Pancreas (tissue), 10 donors: ENCODE results near the gene FTO. TPM values are rescaled to one million over a fixed set of nuclear protein-coding genes. Genes with fewer than 3 reads are reported as not detected.

Experiments
- ATAC-seq, 4 donors: fragments of 200-7000 bp; cut with Tn5 transposase; one replicate each; pipeline versions ENCODE4 v1.8.0 to v1.9.1; 2020; ENCODE audit warnings: mild to moderate bottlenecking in 4 of 4, moderate library complexity in 4 of 4
- DNase-seq, 6 donors: peaks; one replicate each; pipeline ENCODE4 v3.0.0-alpha.2; 2020
- FAIRE-seq: peaks from 2 replicates; lab custom pipeline; 2012; peaks lifted over from hg19 to GRCh38; lab: Jason Lieb, UNC
- H3K27ac ChIP-seq, 4 donors: fragments of 200-600 bp; sonication (generic); 1 replicate in 3 of 4; 2 replicates in 1 of 4; pipeline versions ENCODE4 v1.5.0 to v1.8.0; 2020
- H3K27me3 ChIP-seq, 4 donors: fragments of 200-600 bp; one replicate each; pipeline ENCODE4 v1.8.0; 2021
- H3K36me3 ChIP-seq, 3 donors: fragments of 200-600 bp; sonication (generic) in 1 of 3; one replicate each; pipeline versions ENCODE4 v1.5.0 to v1.8.0; 2020 to 2021
- H3K4me1 ChIP-seq, 3 donors: fragments of 200-600 bp; one replicate each; pipeline ENCODE4 v1.8.0; 2021
- H3K4me3 ChIP-seq, 4 donors: fragments of 200-600 bp; sonication (generic) in 2 of 4; one replicate each; pipeline versions ENCODE4 v1.5.0 to v1.8.0; 2020 to 2021
- H3K9me3 ChIP-seq, 4 donors: fragments of 200-600 bp; one replicate each; pipeline ENCODE4 v1.8.0; 2021
- WGBS, 2 donors: extraction: QIAGEN DNeasy Blood & Tissue Kit; methylation state at CpG; one replicate each; pipeline ENCODE4 v1.1.7; 2013; 5-methylcytosine and 5-hydroxymethylcytosine counted together
- intact Hi-C, 3 donors: fragments of 100-400 bp; cut with DNase I; formaldehyde crosslinking; loops; one replicate each; pipeline versions ENCODE4 v1.11.1 to v1.14.2; 2022
- polyA plus RNA-seq, 2 donors: library from polyadenylated mRNA; stranded (reverse); fragments of 200-250 nt; gene quantifications; one replicate each; pipeline ENCODE4 v1.2.3, GENCODE V29; 2013
- total RNA-seq, 6 donors: library from RNA; stranded (reverse); fragmentation: NEBNext Ultra II Directional in 4 of 6; extraction: Animal tissue kit (Norgen Biotek cat#: 25700) in 4 of 6; gene quantifications; one replicate each; pipeline versions ENCODE4 v1.2.1 to v1.2.4, GENCODE V29; 2021 to 2023
- TF ChIP-seq, protein P1 (sequence below), 4 donors: fragments of 200-600 bp; sonication (generic) in 3 of 4; IDR thresholded peaks; one replicate each; pipeline versions ENCODE4 v1.5.0 to v1.8.0; 2021; ENCODE audit warnings: antibody characterized with exemption in 4 of 4
- donor health status: healthy with polysubstance abuse.
- donor health status: DM: no; HTN: no; CAD: no; lungs with moderate emphysema.
- donor health status: DM: no; HTN: no; CAD: no.
- donor health status: control.
- donor health status: control.
- donor health status: Bipolar disorder and iron deficiency.
- donor health status: DM: yes; HTN: yes; CAD: no.
- donor health status: DM: no; HTN: no; CAD: no.
- donor health status: DM: no; HTN: no; CAD: no.
- donor health status: DM: yes; HTN: yes; CAD: no.

Gene FTO
- total and polyA plus RNA-seq, 8 donors: 7.6 to 45.0 (median 31.7) TPM

DNA sequence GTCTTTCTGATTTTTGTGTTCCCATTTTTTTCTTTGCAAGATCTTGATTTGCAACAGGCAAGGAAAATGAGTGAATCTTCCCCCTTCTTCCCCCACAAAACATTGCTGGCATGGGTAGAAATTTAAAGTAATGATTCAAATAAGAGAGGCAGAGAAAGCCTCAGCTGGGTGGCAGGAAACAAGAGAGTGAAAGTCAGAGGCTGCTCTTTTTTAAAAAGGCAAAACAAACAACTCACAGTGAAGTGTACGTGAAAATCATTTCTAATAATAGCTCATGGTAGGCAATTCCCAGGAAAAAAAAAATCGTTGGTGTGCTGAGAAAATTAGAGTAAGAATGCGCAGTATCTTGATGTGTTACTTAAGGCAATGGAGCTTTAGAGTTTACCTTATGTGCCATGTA is 229.5 kb downstream of the FTO start:
- peaks cover 0 to 5% (median 3%) of the 10 kb centered on the region in 3 donors for H3K4me1 ChIP-seq
- H3K4me3 ChIP-seq: no peak overlapping the region
- no peak for FAIRE-seq
- WGBS, 2 donors: 31 to 33% methylated on average over 3 of the region's 3 CpGs
- intact Hi-C loops: no loop called here
- H3K36me3 ChIP-seq: peaks cover 0 to 4% (median 0%) of the 10 kb centered on the region in 3 donors
- H3K27ac ChIP-seq: no peak overlapping the region
- no peaks in the 10 kb centered on the region for H3K27me3 ChIP-seq
- DNase-seq: no peak
- ATAC-seq: no peak
- TF ChIP-seq, protein P1, sequence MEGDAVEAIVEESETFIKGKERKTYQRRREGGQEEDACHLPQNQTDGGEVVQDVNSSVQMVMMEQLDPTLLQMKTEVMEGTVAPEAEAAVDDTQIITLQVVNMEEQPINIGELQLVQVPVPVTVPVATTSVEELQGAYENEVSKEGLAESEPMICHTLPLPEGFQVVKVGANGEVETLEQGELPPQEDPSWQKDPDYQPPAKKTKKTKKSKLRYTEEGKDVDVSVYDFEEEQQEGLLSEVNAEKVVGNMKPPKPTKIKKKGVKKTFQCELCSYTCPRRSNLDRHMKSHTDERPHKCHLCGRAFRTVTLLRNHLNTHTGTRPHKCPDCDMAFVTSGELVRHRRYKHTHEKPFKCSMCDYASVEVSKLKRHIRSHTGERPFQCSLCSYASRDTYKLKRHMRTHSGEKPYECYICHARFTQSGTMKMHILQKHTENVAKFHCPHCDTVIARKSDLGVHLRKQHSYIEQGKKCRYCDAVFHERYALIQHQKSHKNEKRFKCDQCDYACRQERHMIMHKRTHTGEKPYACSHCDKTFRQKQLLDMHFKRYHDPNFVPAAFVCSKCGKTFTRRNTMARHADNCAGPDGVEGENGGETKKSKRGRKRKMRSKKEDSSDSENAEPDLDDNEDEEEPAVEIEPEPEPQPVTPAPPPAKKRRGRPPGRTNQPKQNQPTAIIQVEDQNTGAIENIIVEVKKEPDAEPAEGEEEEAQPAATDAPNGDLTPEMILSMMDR (IDR thresholded peaks at IDR 0.05): no peak
- no peaks in the 10 kb centered on the region for H3K9me3 ChIP-seq

GRCh38 chr16:53936052-53936451 is 232.1 kb downstream of the FTO start:
- no peak overlapping the region for H3K4me3 ChIP-seq
- WGBS, 2 donors: 96 to 98% methylated on average over 2 of the region's 2 CpGs
- FAIRE-seq (no peak), DNase-seq (no peak), ATAC-seq (no peak)
- H3K36me3 ChIP-seq: peaks cover 0 to 4% (median 0%) of the 10 kb centered on the region in 3 donors
- TF ChIP-seq, protein P1 (IDR thresholded peaks at IDR 0.05): no peak
- H3K9me3 ChIP-seq: no peaks in the 10 kb centered on the region
- H3K4me1 ChIP-seq: peaks cover 0 to 5% (median 3%) of the 10 kb centered on the region in 3 donors
- no peak overlapping the region for H3K27ac ChIP-seq
- H3K27me3 ChIP-seq: no peaks in the 10 kb centered on the region
- intact Hi-C loops: no loop called here

- DNase-seq (no peak), ATAC-seq (no peak), FAIRE-seq (no peak)
- 95% methylated on average over 5 of the region's 5 CpGs for WGBS, 2 donors
- H3K27me3 ChIP-seq: no peaks in the 10 kb centered on the region
- H3K4me3 ChIP-seq: no peak overlapping the region
- intact Hi-C loops: no loop called here
- H3K9me3 ChIP-seq: no peaks in the 10 kb centered on the region
- TF ChIP-seq, protein P1 (IDR thresholded peaks at IDR 0.05): no peak
- H3K36me3 ChIP-seq: peaks cover 0 to 4% (median 0%) of the 10 kb centered on the region in 3 donors
- H3K4me1 ChIP-seq: peaks cover 0 to 5% (median 3%) of the 10 kb centered on the region in 3 donors
- no peak overlapping the region for H3K27ac ChIP-seq
Measured at GRCh38 chr16:53936529-53936928, 232.6 kb downstream of the FTO start.

DNA sequence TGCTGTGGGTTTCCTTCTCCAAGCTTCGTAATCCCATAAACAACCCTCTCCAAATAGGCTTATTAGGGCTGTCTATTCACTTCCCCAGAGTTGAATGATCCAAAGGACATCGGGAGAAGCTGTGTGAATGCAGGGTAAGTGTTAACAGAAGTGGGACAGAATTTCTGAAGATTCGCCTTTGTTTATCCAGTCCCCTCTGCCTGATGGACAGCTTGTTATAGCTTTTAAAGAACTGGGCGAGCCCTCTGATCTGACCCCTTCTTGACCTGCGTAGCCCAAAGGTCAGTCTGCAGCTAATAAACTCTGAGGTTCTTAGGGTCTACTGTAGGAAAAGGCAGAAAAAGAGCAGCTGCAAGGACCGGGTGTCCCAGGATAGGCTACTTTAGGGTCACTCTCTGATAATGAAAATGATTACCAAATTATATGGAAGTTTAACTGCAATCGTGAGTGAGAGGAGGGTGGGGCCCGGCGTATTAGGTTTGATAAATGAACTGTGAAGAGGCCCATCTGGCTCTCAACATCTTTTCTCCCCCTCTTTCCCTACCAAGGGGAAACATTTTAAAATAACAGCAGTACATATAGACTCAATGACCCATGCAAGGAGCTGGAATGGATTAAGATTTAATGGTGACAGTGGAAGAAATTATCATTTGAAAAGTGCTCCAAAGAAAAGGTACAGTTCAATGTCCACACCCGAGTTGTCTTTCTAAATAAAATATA is 233.4 kb downstream of the FTO start:
- Histone ChIP-seq H3K36me3 (peaks cover 0 to 4% (median 0%) of the 10 kb centered on the region in 3 donors), H3K27me3 (no peaks in the 10 kb centered on the region), H3K27ac (no peak overlapping the region), H3K4me1 (peaks cover 0 to 5% (median 3%) of the 10 kb centered on the region in 3 donors), H3K4me3 (no peak overlapping the region), H3K9me3 (no peaks in the 10 kb centered on the region)
- ATAC-seq: no peak
- TF ChIP-seq, protein P1 (IDR thresholded peaks at IDR 0.05): no peak
- no peak for DNase-seq
- intact Hi-C loops: no loop called here
- no peak for FAIRE-seq
- WGBS, 2 donors: 88 to 89% methylated on average over 10 of the region's 10 CpGs

DNA sequence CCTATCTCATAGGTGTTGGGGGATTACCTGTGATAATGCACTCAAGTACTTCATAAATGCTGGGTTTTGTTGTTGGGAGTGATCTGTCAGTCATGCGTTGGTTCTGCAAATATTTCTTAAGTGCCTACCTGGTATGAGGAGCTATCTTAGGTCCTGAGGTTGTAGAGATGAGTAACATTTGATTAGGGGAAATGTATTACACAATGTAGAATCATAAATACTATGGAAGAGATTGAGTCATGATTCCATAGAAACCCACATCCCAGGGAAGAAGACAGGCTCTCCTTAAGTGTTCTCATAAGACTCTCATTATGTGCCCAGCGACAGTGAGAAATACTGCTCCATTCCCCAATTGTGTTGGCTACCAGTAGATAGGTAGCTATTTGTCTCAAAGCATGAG is 240.1 kb downstream of the FTO start:
- no peak overlapping the region for H3K27ac ChIP-seq
- DNase-seq (no peak), FAIRE-seq (no peak), ATAC-seq (no peak)
- no peak overlapping the region for H3K4me3 ChIP-seq
- no peaks in the 10 kb centered on the region for H3K4me1 ChIP-seq
- TF ChIP-seq, protein P1 (IDR thresholded peaks at IDR 0.05): no peak
- no peaks in the 10 kb centered on the region for H3K27me3 ChIP-seq
- intact Hi-C loops: no loop called here
- no peaks in the 10 kb centered on the region for H3K36me3 ChIP-seq
- 91 to 93% methylated on average over 2 of the region's 2 CpGs for WGBS, 2 donors
- H3K9me3 ChIP-seq: no peaks in the 10 kb centered on the region
